Measurements from ENCODE around the gene NOTCH1.
"Not testable (repeated sequence)": the region's sequence is repeated elsewhere in the genome, so short reads cannot be mapped to it uniquely, and the experiment has no call there.

The NOTCH1 gene

GRCh38 chr9:136578915-136579649, 33.2 kb upstream of the NOTCH1 start:
- DNase-seq (ENCODE audit: low spot score) = no peak

GRCh38 chr9:136578626-136578914, 32.7 kb upstream of the NOTCH1 start:
- no peak for DNase-seq (ENCODE audit: low spot score)

GRCh38 chr9:136577941-136578625, 32.2 kb upstream of the NOTCH1 start:
- no peak for DNase-seq (ENCODE audit: low spot score)

DNA sequence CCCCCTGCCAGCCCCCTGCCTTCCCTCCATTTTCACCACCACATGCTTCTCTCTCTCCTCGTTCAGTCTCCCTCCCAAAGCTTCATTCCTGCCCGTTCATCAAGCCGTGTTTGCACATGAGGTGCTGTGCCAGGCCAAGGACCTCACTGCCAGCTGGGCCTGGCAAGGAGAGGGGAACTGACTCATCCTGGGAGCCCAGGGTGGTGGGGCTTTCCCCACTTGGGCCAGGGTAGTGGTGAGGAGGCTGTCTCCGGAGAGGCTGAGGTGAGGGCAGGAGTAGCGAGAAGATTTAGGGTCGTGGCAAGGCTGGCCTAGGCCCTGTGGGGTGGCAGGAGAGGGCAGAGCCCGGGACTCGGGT, 30.4 kb upstream of the NOTCH1 start:
- DNase-seq (ENCODE audit: low spot score) = no peak

DNA sequence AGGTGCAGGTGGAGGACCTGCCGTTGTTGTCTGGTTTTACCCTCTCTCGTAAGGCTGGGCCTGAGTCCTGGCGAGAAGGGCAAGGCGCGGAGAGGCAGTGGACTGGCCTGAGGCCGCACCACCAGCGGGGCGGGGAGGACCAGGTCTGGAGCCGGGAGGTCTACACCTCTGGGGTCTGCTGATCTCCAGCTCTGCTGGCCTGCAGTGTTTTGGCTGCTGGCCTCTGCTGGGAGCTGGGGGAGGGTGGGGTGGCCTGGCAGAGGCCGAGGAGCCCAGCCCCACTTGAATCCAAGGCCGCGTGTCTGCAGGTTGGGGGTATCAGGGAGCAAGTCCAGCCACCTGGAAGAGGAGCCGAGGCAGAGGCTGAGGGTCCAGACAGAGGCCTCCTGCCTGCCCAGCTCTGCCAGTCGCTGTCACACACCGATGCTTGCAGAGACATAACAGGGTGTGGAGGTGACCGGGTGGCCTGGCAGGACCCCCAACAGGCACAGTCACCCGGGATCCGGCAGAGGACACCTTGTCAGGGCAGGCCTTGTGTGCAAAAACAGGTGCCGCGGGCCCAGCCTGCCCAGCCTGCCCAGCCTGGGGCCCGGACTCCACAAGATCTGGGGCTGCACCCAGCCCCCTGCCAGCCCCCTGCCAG, 29.9 kb upstream of the NOTCH1 start:
- no peak for DNase-seq (ENCODE audit: low spot score)

GRCh38 chr9:136574606-136575005, 28.8 kb upstream of the NOTCH1 start:
- not testable (repeated sequence) for DNase-seq (ENCODE audit: low spot score)

DNA sequence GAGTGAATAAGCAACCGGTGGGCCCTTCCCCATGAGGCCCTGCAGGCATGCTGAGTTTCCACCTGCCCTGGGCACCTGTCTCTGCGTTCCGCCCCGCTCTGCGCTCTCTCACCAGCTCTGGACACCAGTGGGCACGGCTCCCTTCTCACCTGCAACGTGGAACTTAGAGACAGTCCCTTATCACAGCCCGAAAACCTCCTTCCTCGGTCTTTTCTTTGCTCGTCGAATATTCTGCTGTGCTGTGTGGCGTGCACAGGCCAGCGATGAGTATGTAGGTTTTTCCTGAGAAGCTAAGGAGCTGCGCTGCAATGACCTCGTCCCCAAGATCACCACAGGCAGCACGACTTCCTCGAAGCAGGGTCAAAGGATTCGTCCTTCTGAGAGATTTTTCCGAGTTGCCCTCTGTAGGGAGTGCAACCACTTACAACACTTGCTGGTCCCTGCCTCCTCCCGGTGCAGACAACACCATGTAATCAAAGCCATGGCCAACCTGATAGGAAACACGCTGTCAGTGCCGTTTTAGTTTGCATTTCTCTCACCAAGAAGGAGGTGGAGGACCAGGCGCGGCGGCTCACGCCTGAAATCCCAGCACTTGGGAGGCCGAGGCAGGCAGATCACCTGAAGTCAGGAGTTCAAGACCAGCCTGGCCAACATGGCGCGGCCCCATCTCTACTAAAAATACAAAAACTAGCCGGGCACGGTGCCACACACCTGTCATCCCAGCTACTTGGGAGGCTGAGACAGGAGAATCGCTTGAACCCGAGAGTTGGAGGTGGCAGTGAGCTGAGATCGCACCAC, 27.2 kb upstream of the NOTCH1 start:
- DNase-seq (ENCODE audit: low spot score) = no peak

- no peak for DNase-seq (ENCODE audit: low spot score)
Observed at GRCh38 chr9:136572003-136572827, 26.4 kb upstream of the NOTCH1 start.

GRCh38 chr9:136571531-136571930, 25.7 kb upstream of the NOTCH1 start:
- DNase-seq (ENCODE audit: low spot score) = no peak

GRCh38 chr9:136570916-136571315, 25.1 kb upstream of the NOTCH1 start:
- DNase-seq (ENCODE audit: low spot score) = no peak

GRCh38 chr9:136570191-136570845, 24.5 kb upstream of the NOTCH1 start:
- no peak for DNase-seq (ENCODE audit: low spot score)

DNA sequence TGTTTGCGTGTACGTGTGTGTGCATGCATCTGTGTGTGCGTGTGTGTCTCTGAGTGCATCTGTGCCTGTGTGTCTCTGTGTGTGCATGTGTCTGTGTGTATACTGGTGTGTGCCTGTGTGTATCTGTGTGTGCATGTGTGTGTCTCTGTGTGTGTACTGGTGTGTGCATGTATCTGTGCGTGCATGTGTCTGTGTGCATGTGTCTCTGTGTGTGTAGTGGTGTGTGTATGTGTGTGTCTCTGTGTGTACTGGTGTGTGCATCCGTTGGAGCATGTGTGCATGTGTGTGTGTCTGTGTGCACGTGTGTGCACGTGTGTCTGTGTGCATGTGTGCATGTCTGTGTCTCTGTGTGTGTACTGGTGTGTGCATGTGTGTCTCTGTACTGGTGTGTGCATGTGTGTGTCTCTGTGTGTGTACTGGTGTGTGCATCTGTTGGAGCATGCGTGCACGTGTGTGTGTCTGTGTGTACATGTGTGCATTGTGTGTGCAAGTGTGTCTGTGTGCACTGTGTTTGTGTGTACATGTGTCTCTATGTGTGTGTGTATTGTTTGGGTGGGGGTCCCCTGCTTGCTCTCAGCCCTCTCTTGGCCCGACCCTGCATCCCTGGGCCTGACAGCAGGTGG, 23.8 kb upstream of the NOTCH1 start:
- DNase-seq (ENCODE audit: low spot score) = no peak

GRCh38 chr9:136568288-136569081, 22.6 kb upstream of the NOTCH1 start:
- no peak for DNase-seq (ENCODE audit: low spot score)

- no peak for DNase-seq (ENCODE audit: low spot score)
Observed at GRCh38 chr9:136567651-136568287, 21.9 kb upstream of the NOTCH1 start.

DNA sequence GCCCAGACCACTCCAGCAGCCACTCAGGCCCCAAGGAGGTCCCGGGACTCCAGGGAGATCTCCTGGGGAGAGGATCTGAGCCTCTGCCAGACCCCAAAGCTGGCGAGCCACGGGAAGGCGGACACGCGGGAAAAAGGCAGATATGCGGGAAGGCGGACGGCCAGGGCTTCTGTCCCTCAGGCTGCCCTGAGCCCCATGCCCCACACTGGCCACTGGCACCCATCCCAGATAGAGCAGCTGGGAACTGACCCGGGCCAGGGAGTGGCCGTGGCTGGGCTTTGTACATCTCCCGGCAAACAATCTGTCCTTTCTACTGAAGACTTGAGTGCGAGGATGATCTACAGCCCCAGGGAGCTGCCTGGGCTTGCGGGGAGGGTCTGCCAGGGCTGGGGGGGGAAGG, 21.1 kb upstream of the NOTCH1 start:
- DNase-seq (ENCODE audit: low spot score) = no peak

GRCh38 chr9:136566553-136566895, 20.7 kb upstream of the NOTCH1 start:
- DNase-seq (ENCODE audit: low spot score) = no peak

DNA sequence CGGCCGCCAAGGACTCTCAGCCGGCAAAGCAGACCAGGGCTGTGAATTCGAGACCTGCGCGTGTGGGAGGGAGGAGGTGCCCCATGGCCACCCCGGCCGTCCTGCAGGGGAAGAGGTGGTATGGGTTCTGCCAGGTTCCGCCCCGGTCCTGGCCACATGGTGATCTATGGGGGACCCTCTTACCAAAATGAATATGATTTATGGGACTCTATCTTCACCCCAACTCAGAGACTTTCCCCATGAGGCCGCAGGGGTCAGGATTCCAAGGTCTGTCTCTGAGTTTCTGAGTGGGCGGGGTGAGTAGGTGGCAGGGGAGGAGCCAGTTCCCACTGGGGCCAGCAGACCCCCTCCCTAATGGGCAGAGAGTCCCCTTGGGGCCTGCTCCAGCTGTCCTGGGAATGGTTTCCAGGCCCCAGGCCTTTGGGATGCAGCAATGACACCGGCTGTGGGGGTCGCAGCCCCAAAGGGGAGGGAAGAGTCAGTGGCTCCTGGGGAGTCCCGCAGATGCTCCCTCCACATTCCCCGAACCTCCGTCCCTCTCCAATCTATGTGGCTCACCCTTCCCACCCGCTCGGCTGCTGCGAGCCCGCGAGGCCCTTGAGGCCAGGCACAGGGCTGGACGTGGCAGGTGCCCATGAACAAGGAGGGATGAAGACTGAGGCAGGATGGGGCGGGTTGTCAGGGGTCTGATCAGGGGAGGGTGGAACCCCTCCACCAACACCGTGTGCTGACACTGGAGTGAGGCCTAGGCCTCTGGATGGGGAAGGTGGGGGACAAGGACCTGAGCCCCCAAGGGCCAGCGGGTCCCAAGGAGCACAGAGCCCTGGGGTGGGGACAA, 20.1 kb upstream of the NOTCH1 start:
- no peak for DNase-seq (ENCODE audit: low spot score)

GRCh38 chr9:136565086-136565714, 19.4 kb upstream of the NOTCH1 start:
- DNase-seq (ENCODE audit: low spot score) = no peak

All from CD4-positive, alpha-beta T cell treated with Interleukin-15 for 4 hours (primary cell).